H1 (cell line): ENCODE measurements around the gene DGKZ.

Experiments
- ATF2 ChIP-seq: IDR thresholded peaks from 2 replicates; pipeline ENCODE4 v1.6.1; 2012; ENCODE audit warnings: low read length, inconsistent platforms
- BCL11A ChIP-seq, 2 experiments: IDR thresholded peaks; one replicate each; pipeline ENCODE4 v1.6.1; 2011; ENCODE audit warnings: low read depth in 2 of 2, low read length in 2 of 2, mild to moderate bottlenecking in 2 of 2
- CTCF ChIP-seq, 3 experiments: IDR thresholded peaks; 1 replicate in 2 of 3; 2 replicates in 1 of 3; pipeline versions ENCODE4 v1.5.1 to v1.6.1; 2011; ENCODE audit warnings: low read length in 3 of 3, mild to moderate bottlenecking in 3 of 3, inconsistent platforms in 2 of 3, low read depth in 1 of 3, moderate library complexity in 1 of 3; ENCODE audit not compliant: insufficient read depth in 1 of 3; ENCODE audit errors: control extremely low read depth in 1 of 3
- EGR1 ChIP-seq: IDR thresholded peaks from 2 replicates; pipeline ENCODE4 v1.6.1; 2011; ENCODE audit warnings: low read depth, low read length, borderline replicate concordance
- MAX ChIP-seq: IDR thresholded peaks from 2 replicates; pipeline ENCODE4 v1.6.1; 2012; ENCODE audit warnings: inconsistent platforms
- POLR2A ChIP-seq, 2 experiments: IDR thresholded peaks; 1 replicate in 1 of 2; 2 replicates in 1 of 2; pipeline ENCODE4 v1.6.1; 2011; ENCODE audit warnings: low read depth in 2 of 2, low read length in 2 of 2, mild to moderate bottlenecking in 2 of 2; ENCODE audit errors: control extremely low read depth in 1 of 2
- RAD21 ChIP-seq, 2 experiments: IDR thresholded peaks in 1 of 2; conservative IDR thresholded peaks in 1 of 2; 2 replicates each; pipeline ENCODE4 v1.6.1; 2011; ENCODE audit warnings: low read depth in 2 of 2, low read length in 2 of 2, improper control_type of control experiment in 1 of 2, inconsistent platforms in 1 of 2, mild to moderate bottlenecking in 1 of 2, moderate library complexity in 1 of 2
- RBBP5 ChIP-seq: IDR thresholded peaks from 2 replicates; pipeline ENCODE4 v1.7.1; 2012; ENCODE audit warnings: low read depth, mild to moderate bottlenecking, inconsistent platforms, low read length, moderate library complexity, borderline replicate concordance
- SRF ChIP-seq: IDR thresholded peaks from 2 replicates; pipeline ENCODE4 v1.6.1; 2011; ENCODE audit warnings: mild to moderate bottlenecking, low read depth, low read length, moderate library complexity

GRCh38 chr11:46307369-46307768, 39.9 kb upstream of the DGKZ start:
- TF ChIP-seq ATF2: no peak
- TF ChIP-seq MAX: no peak
- TF ChIP-seq BCL11A (IDR thresholded peaks at IDR 0.05; ENCODE audit: low read depth in 2 of 2, low read length in 2 of 2): no peak
- no peak for TF ChIP-seq EGR1
- TF ChIP-seq CTCF (IDR thresholded peaks at IDR 0.05; ENCODE audit: control extremely low read depth in 1 of 3, insufficient read depth in 1 of 3, low read depth in 1 of 3, low read length in 3 of 3): no peak
- TF ChIP-seq RBBP5: no peak
- no peak for TF ChIP-seq POLR2A (IDR thresholded peaks at IDR 0.05; ENCODE audit: control extremely low read depth in 1 of 2, low read depth in 2 of 2, low read length in 2 of 2)
- TF ChIP-seq SRF: no peak
- no peak for TF ChIP-seq RAD21 (IDR thresholded peaks at IDR 0.05 in 1 of 2, conservative IDR thresholded peaks at IDR 0.05 in 1 of 2; ENCODE audit: low read depth in 2 of 2, low read length in 2 of 2)
